ENCODE results near the gene AHRR. TPM values are rescaled to one million over a fixed set of nuclear protein-coding genes. Genes with fewer than 3 reads are reported as not detected.

AHRR gene
- polyA plus RNA-seq, 2 of the 4 experiments (the other 2 are of a cell fraction) = 1.2 to 1.7 TPM

GRCh38 chr5:429453-430188, 108.1 kb downstream of the AHRR start:
- TF ChIP-seq FOXS1 (CRISPR knock-in tag; IDR thresholded peaks at IDR 0.05) = no peak
- no peak for TF ChIP-seq JUNB (IDR thresholded peaks at IDR 0.05)
- no peak for TF ChIP-seq KDM5A (IDR thresholded peaks at IDR 0.05)
- ChIA-PET POLR2A (no interaction called here), CTCF (interaction anchor here (0.6 to 10.7 kb wide), 12 partner anchors 12 to 112 kb away, joined by 3 to 186 read pairs (median 7); partner anchors contain the start of gene AHRR)
- FAIRE-seq (no peak), DNase-seq (ENCODE audit: low read depth in 1 of 2, low spot score in 1 of 2) (no peak), ATAC-seq (no peak)
- Histone ChIP-seq H3K4me1 (0 out of 3 replicates have a peak, but pooled peaks cover 4% of the 10 kb centered on the region), H3K4me3 (no peak overlapping the region), H3K4me2 (no peak overlapping the region), H3K27ac (no peak overlapping the region), H3K9me3 (no peaks in the 10 kb centered on the region)
- WGBS (ENCODE audit: missing lambda C conversion rate) = 86% methylated on average over 30 of the region's 35 CpGs

- no peak for TF ChIP-seq SMC3 (IDR thresholded peaks at IDR 0.05)
- TF ChIP-seq HOXB5 (CRISPR knock-in tag; IDR thresholded peaks at IDR 0.05) = no peak
- TF ChIP-seq ZNF302 (CRISPR knock-in tag; IDR thresholded peaks at IDR 0.05) = no peak
- no peak for TF ChIP-seq POLR2A (IDR thresholded peaks at IDR 0.05; ENCODE audit: low read length)
- no peak for TF ChIP-seq RNF2 (IDR thresholded peaks at IDR 0.05; ENCODE audit: borderline replicate concordance, low read depth)
- no peak for TF ChIP-seq SREBF2 (IDR thresholded peaks at IDR 0.05)
- no peak for TF ChIP-seq HES2 (IDR thresholded peaks at IDR 0.05)
- POLR2A ChIA-PET = no interaction called here
- no peak overlapping the region for H3K4me2 ChIP-seq
- DNase-seq (ENCODE audit: low read depth in 1 of 2, low spot score in 1 of 2) (no peak), FAIRE-seq (no peak), ATAC-seq (no peak)
- H3K4me3 ChIP-seq = no peak overlapping the region
- 85% methylated on average over 25 of the region's 25 CpGs for WGBS (ENCODE audit: missing lambda C conversion rate)
- no peaks in the 10 kb centered on the region for H3K9me3 ChIP-seq
- CTCF ChIA-PET = interaction anchor here (0.6 to 10.7 kb wide), 21 partner anchors 9 to 385 kb away, joined by 3 to 186 read pairs (median 4); partner anchors contain the start of gene AHRR
- no peaks in the 10 kb centered on the region for H3K4me1 ChIP-seq
- H3K27ac ChIP-seq = no peak overlapping the region
Observed at GRCh38 chr5:430214-430925, 108.9 kb downstream of the AHRR start.

- DNase-seq (ENCODE audit: low read depth in 1 of 2, low spot score in 1 of 2) (peak; percentile 59 to 92), FAIRE-seq (no peak), ATAC-seq (peak; percentile 93 to 98)
- no peak overlapping the region for H3K27ac ChIP-seq
- no peak overlapping the region for H3K4me2 ChIP-seq
- no peak overlapping the region for H3K4me3 ChIP-seq
- H3K9me3 ChIP-seq = no peaks in the 10 kb centered on the region
- TF ChIP-seq CTCF (IDR thresholded peaks at IDR 0.05) (peak; percentile 45; the same call in 2 of the 3 replicates), HOXB13 (CRISPR knock-in tag; IDR thresholded peaks at IDR 0.05; ENCODE audit: low read depth) (no peak), NPAS2 (CRISPR knock-in tag; IDR thresholded peaks at IDR 0.05; ENCODE audit: borderline replicate concordance) (no peak), FOXS1 (CRISPR knock-in tag; IDR thresholded peaks at IDR 0.05) (no peak), SMC3 (IDR thresholded peaks at IDR 0.05) (peak; percentile 65), EP300 (IDR thresholded peaks at IDR 0.05) (no peak), MAX (IDR thresholded peaks at IDR 0.05) (peak; percentile 24; the same call in 1 of the 2 replicates), POLR2AphosphoS2 (conservative IDR thresholded peaks at IDR 0.05; ENCODE audit: low read length) (no peak), RAD21 (conservative IDR thresholded peaks at IDR 0.05 in 1 of 2, IDR thresholded peaks at IDR 0.05 in 1 of 2) (peak; percentile 57 to 71; a peak in 4 of 5 replicates)
- CTCF ChIA-PET = interaction anchor here (0.6 to 10.7 kb wide), 27 partner anchors 8 to 386 kb away, joined by 3 to 186 read pairs (median 4); partner anchors contain the start of gene AHRR
- 54% methylated on average over 12 of the region's 18 CpGs for WGBS (ENCODE audit: missing lambda C conversion rate)
- no peaks in the 10 kb centered on the region for H3K4me1 ChIP-seq
- POLR2A ChIA-PET = no interaction called here
Observed at GRCh38 chr5:431001-431710, 109.6 kb downstream of the AHRR start.
